PC-9 (cell line): ENCODE results near the gene FOSL2.

ENCODE experiments used
- CTCF ChIP-seq: fragments of 200-600 bp; sonication (generic); conservative IDR thresholded peaks from 2 replicates; pipeline ENCODE4 v1.6.1; 2017; ENCODE audit warnings: mixed run types, antibody characterized with exemption, mild to moderate bottlenecking, moderate library complexity
- EZH2 ChIP-seq: fragments of 200-600 bp; sonication (generic); IDR thresholded peaks from 2 replicates; pipeline ENCODE4 v1.8.0; 2017; ENCODE audit warnings: antibody characterized with exemption, low read depth

GRCh38 chr2:28439763-28440162 is 47.1 kb downstream of the FOSL2 start:
- no peak for TF ChIP-seq CTCF
- no peak for TF ChIP-seq EZH2
